ENCODE data around the gene ECHDC3.

- TF ChIP-seq CTCF (IDR thresholded peaks at IDR 0.05 in 2 of 3, conservative IDR thresholded peaks at IDR 0.05 in 1 of 3; ENCODE audit: control insufficient read depth in 2 of 3, extremely low read depth in 1 of 3, insufficient read depth in 1 of 3, low read depth in 3 of 3, low read length in 3 of 3) (no peak), GABPA (IDR thresholded peaks at IDR 0.05; ENCODE audit: low read depth) (no peak)
These were observed 2.9 kb downstream of the ECHDC3 start for GRCh38 chr10:11745045-11745444.
